GM23338 (cell line): Measurements from ENCODE around the gene STRN3.

Experiments used
- POLR2AphosphoS5 ChIP-seq: IDR thresholded peaks from 2 replicates; pipeline ENCODE4 v1.6.1; 2016; ENCODE audit warnings: antibody characterized with exemption, low read depth
- TF ChIP-seq, protein P1 (sequence below), 2 experiments: fragments of 200-600 bp in 1 of 2; sonication (generic) in 1 of 2; conservative IDR thresholded peaks; 2 replicates each; pipeline versions ENCODE4 v1.5.1 to v1.6.1; 2016 to 2017; ENCODE audit warnings: antibody characterized with exemption in 2 of 2, low read depth in 2 of 2, mild to moderate bottlenecking in 2 of 2, moderate library complexity in 1 of 2

DNA sequence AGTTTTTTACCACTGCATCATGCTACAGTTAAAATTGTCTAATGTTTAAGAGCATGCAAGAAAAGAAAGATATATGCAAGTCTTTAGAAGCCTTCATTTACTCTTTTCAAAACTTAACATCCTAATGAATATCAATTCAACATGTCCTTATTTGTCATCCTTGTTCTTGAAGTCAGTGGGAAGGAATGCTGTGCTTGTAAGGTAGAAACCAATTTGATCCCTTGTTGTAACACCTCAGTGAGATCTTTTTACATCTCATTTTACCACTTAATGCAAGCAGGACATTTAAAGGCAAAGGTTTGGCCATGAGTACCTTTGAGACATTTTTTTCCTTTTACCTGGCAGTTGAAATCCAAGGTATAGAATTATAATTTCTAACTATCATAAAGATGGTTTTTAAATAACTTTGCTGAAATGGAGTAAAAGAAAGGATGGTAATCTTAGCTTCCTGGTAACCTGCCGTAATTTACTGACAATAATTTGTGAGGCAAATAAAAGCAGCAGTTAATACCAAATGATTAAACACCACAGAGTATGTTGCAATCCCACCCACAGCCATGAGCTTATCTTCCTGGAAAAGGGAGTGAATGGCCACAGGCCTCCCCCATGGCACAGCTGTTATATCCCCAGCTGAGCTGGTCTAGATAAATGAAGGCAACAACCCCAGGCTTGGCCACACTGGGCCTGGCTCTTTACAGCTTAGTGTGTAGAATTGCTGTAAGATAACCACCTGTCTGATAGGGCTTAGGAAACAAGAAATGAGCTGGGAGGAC, 33.2 kb upstream of the STRN3 start:
- TF ChIP-seq, protein P1, sequence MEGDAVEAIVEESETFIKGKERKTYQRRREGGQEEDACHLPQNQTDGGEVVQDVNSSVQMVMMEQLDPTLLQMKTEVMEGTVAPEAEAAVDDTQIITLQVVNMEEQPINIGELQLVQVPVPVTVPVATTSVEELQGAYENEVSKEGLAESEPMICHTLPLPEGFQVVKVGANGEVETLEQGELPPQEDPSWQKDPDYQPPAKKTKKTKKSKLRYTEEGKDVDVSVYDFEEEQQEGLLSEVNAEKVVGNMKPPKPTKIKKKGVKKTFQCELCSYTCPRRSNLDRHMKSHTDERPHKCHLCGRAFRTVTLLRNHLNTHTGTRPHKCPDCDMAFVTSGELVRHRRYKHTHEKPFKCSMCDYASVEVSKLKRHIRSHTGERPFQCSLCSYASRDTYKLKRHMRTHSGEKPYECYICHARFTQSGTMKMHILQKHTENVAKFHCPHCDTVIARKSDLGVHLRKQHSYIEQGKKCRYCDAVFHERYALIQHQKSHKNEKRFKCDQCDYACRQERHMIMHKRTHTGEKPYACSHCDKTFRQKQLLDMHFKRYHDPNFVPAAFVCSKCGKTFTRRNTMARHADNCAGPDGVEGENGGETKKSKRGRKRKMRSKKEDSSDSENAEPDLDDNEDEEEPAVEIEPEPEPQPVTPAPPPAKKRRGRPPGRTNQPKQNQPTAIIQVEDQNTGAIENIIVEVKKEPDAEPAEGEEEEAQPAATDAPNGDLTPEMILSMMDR (conservative IDR thresholded peaks at IDR 0.05; ENCODE audit: low read depth in 2 of 2), result no peak
- no peak for TF ChIP-seq POLR2AphosphoS5
